Measurements from ENCODE around the gene NUDT3.
A peak's percentile ranks its signal among the peaks of the same experiment; 100 is the strongest.
"Not testable (repeated sequence)": the region's sequence is repeated elsewhere in the genome, so short reads cannot be mapped to it uniquely, and the experiment has no call there.

NUDT3 gene

GRCh38 chr6:34425132-34425497, 32.6 kb upstream of the NUDT3 start:
- no peak for FAIRE-seq
- TF ChIP-seq SPI1 (IDR thresholded peaks at IDR 0.05; ENCODE audit: low read depth, low read length): no peak
- TF ChIP-seq PAX5 (IDR thresholded peaks at IDR 0.05; ENCODE audit: insufficient read depth, low read length, severe bottlenecking): no peak
- TF ChIP-seq TAF1 (IDR thresholded peaks at IDR 0.05; ENCODE audit: low read depth, low read length): no peak
- no peak for DNase-seq (ENCODE audit: insufficient read length, low spot score)

DNA sequence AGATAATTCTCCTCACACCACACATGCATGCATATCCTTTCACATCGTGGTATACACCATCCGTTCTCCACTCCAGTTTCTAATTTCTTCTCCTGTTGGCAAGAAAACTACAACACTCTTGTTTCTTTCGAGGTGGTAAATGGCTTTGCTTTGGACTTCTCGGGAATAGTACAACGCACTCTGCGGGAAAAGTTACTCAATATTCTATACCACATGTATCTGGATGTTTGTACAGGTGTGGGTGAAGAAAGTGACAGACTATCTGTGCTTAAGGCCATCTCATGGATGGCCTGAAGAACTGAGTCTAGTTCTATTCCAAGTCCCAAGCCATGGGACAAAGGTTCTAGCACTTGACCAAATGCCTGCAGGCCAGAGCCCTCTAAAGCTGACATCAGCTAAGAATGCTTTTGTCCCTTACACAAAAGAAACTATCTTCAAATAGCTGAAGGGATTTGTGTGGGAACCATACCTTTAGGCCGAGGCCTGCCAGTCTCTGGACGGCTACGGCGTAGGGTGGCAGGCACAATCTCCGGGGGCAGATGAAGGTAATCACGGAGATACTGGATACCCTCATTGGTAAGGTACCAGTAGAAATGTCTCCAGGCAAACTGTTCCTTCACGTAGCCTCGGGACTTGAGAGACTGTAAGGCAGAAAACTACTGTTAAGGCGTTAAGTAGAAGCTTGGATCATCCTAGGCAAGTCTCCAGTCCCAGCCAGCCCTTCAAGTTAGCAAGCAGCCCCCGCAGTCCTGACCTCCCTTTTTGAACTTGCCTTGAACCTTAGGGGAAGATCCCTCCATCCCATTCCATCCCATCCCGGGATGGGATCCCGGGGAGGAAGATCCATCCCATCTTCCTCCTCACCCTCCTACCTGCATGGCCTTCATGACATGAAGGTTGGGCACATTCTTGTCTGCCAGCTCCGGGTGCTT, 32.0 kb upstream of the NUDT3 start:
- no peak for FAIRE-seq
- TF ChIP-seq PAX5 (IDR thresholded peaks at IDR 0.05; ENCODE audit: insufficient read depth, low read length, severe bottlenecking) (no peak), TAF1 (IDR thresholded peaks at IDR 0.05; ENCODE audit: low read depth, low read length) (no peak), POU2F2 (IDR thresholded peaks at IDR 0.05; ENCODE audit: low read depth, low read length) (no peak), SPI1 (IDR thresholded peaks at IDR 0.05; ENCODE audit: low read depth, low read length) (no peak), POLR2AphosphoS5 (IDR thresholded peaks at IDR 0.05; ENCODE audit: low read depth, low read length) (no peak; the same call in 1 of the 2 replicates), POLR2A (IDR thresholded peaks at IDR 0.05; ENCODE audit: low read depth, low read length) (no peak)
- DNase-seq (ENCODE audit: insufficient read length, low spot score): no peak

- TF ChIP-seq SPI1 (IDR thresholded peaks at IDR 0.05; ENCODE audit: low read depth, low read length) (no peak), POLR2AphosphoS5 (IDR thresholded peaks at IDR 0.05; ENCODE audit: low read depth, low read length) (no peak), TAF1 (IDR thresholded peaks at IDR 0.05; ENCODE audit: low read depth, low read length) (no peak), POLR2A (IDR thresholded peaks at IDR 0.05; ENCODE audit: low read depth, low read length) (no peak), POU2F2 (IDR thresholded peaks at IDR 0.05; ENCODE audit: low read depth, low read length) (no peak), PAX5 (IDR thresholded peaks at IDR 0.05; ENCODE audit: insufficient read depth, low read length, severe bottlenecking) (no peak)
- FAIRE-seq (no peak), DNase-seq (ENCODE audit: insufficient read length, low spot score) (no peak)
These were observed 30.8 kb upstream of the NUDT3 start for GRCh38 chr6:34423254-34423653.

- FAIRE-seq (no peak), DNase-seq (ENCODE audit: insufficient read length, low spot score) (no peak)
- TF ChIP-seq POLR2AphosphoS5 (IDR thresholded peaks at IDR 0.05; ENCODE audit: low read depth, low read length) (no peak), POU2F2 (IDR thresholded peaks at IDR 0.05; ENCODE audit: low read depth, low read length) (no peak), TAF1 (IDR thresholded peaks at IDR 0.05; ENCODE audit: low read depth, low read length) (no peak), POLR2A (IDR thresholded peaks at IDR 0.05; ENCODE audit: low read depth, low read length) (no peak), PAX5 (IDR thresholded peaks at IDR 0.05; ENCODE audit: insufficient read depth, low read length, severe bottlenecking) (no peak), SPI1 (IDR thresholded peaks at IDR 0.05; ENCODE audit: low read depth, low read length) (no peak)
These were observed 25.9 kb upstream of the NUDT3 start for GRCh38 chr6:34418367-34418766.

GRCh38 chr6:34416877-34417371, 24.5 kb upstream of the NUDT3 start:
- TF ChIP-seq SPI1 (IDR thresholded peaks at IDR 0.05; ENCODE audit: low read depth, low read length): no peak
- peak; percentile 34; the same call in 1 of the 2 replicates for TF ChIP-seq POLR2AphosphoS5 (IDR thresholded peaks at IDR 0.05; ENCODE audit: low read depth, low read length)
- TF ChIP-seq POU2F2 (IDR thresholded peaks at IDR 0.05; ENCODE audit: low read depth, low read length): no peak
- TF ChIP-seq TAF1 (IDR thresholded peaks at IDR 0.05; ENCODE audit: low read depth, low read length): no peak
- no peak; the same call in 1 of the 2 replicates for TF ChIP-seq POLR2A (IDR thresholded peaks at IDR 0.05; ENCODE audit: low read depth, low read length)
- DNase-seq (ENCODE audit: insufficient read length, low spot score) (no peak), FAIRE-seq (no peak)

DNA sequence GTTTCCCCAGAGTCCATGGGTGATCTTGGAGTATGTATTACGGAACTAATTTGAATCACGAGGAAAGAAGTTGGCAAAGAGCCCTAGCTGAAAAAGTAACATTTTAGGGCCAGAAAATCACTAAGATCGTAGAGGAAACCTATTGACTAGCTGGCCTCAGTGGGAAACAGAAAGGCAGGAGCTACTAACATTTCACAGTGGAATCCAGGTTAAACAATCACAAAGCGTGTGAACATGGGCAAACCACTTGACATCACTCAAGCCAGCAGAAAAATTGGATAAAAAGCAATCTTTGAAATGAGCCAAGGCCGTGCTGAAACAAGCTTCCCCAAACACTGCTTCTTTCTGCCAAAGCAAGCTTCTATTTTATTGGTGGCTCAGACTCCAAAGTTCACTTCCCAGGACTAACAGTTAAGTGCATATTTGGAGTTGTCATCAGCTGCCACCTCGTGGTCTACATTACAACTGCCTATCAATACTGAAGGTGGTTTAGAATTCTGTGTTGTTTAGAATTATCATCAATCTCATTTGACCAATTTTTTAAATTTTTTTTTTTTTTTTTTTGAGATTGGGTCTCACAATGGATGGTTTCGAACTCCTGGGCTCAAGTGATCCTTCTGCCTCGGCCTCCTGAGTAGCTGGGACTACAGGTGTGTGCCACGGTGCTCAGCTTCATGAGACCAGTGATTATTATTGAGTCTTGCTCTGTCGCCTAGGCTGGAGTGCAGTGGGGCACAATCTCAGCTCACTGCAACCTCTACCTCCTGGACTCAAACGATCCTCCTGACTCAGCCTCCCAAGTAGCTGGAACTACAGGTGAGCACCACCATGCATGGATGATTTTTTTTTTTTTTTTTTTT, 22.8 kb upstream of the NUDT3 start:
- no peak for FAIRE-seq
- DNase-seq (ENCODE audit: insufficient read length, low spot score): no peak
- no peak for TF ChIP-seq PAX5 (IDR thresholded peaks at IDR 0.05; ENCODE audit: insufficient read depth, low read length, severe bottlenecking)
- TF ChIP-seq POU2F2 (IDR thresholded peaks at IDR 0.05; ENCODE audit: low read depth, low read length): no peak
- TF ChIP-seq SPI1 (IDR thresholded peaks at IDR 0.05; ENCODE audit: low read depth, low read length): no peak
- no peak for TF ChIP-seq POLR2A (IDR thresholded peaks at IDR 0.05; ENCODE audit: low read depth, low read length)
- no peak for TF ChIP-seq POLR2AphosphoS5 (IDR thresholded peaks at IDR 0.05; ENCODE audit: low read depth, low read length)
- no peak for TF ChIP-seq TAF1 (IDR thresholded peaks at IDR 0.05; ENCODE audit: low read depth, low read length)

DNA sequence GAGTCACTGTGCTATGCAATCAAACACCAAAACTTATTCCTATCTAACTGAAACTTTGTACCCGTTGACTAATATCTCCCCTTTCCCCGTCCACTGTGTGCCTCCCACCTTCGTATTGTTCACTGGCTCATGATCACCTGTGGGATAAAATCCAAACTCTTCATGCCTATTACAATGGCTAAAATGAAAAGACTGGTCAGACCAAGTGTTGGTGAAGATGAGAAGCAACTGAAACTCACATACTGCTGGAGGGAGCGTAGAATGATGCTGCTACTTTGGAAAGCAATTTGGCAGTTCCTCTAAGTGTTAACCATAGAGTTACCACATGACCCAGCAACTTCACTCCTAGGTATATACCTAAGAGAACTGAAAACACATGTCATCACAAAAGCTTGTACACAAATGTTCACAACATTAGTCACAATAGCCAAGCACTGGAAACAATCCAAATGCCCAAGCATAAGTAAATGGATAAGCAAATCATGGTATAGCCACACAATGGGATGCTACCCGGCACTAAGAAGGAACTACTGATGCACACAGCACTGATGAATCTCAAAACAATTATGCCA, 20.3 kb upstream of the NUDT3 start:
- no peak for FAIRE-seq
- TF ChIP-seq SPI1 (IDR thresholded peaks at IDR 0.05; ENCODE audit: low read depth, low read length) (0 out of 2 replicates have a peak, but pooled peaks have one; percentile 27), TAF1 (IDR thresholded peaks at IDR 0.05; ENCODE audit: low read depth, low read length) (no peak), PAX5 (IDR thresholded peaks at IDR 0.05; ENCODE audit: insufficient read depth, low read length, severe bottlenecking) (no peak), POU2F2 (IDR thresholded peaks at IDR 0.05; ENCODE audit: low read depth, low read length) (no peak), POLR2A (IDR thresholded peaks at IDR 0.05; ENCODE audit: low read depth, low read length) (no peak), POLR2AphosphoS5 (IDR thresholded peaks at IDR 0.05; ENCODE audit: low read depth, low read length) (no peak)
- DNase-seq (ENCODE audit: insufficient read length, low spot score): no peak

DNA sequence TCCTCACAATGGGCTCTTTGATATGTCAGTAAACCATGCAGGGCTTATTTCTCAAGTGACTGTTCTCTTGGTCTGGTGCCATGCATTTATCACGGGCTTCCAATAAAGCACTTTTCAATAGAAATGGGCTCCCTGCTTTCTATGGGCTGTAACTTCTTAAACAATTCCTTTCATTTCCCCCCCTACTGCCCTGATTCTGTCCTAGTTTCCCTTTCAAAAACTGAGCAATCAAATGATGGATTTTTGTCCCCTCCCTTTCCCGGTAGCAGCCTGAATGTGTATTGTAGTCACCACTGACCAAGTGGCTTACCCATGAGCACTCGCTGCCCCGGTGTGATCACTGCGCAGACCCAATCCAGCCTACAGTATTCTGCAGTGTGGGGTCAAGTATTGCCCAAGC, 19.5 kb upstream of the NUDT3 start:
- FAIRE-seq: no peak

GRCh38 chr6:34407915-34408314, 15.4 kb upstream of the NUDT3 start:
- FAIRE-seq; DNase-seq (ENCODE audit: insufficient read length, low spot score): not testable (repeated sequence)

More for the DNA sequence above, 19.5 kb upstream of the NUDT3 start:
- no peak for DNase-seq (ENCODE audit: insufficient read length, low spot score)
- TF ChIP-seq PAX5 (IDR thresholded peaks at IDR 0.05; ENCODE audit: insufficient read depth, low read length, severe bottlenecking) (no peak), POLR2A (IDR thresholded peaks at IDR 0.05; ENCODE audit: low read depth, low read length) (no peak), TAF1 (IDR thresholded peaks at IDR 0.05; ENCODE audit: low read depth, low read length) (no peak), POLR2AphosphoS5 (IDR thresholded peaks at IDR 0.05; ENCODE audit: low read depth, low read length) (no peak), POU2F2 (IDR thresholded peaks at IDR 0.05; ENCODE audit: low read depth, low read length) (no peak)
